Measurements from ENCODE around the gene FRY. TPM values are rescaled to one million over a fixed set of nuclear protein-coding genes. Genes with fewer than 3 reads are reported as not detected.

Gene FRY
- polyA plus RNA-seq, 5 donors = 40.2 to 50.3 (median 42.2) TPM

DNA sequence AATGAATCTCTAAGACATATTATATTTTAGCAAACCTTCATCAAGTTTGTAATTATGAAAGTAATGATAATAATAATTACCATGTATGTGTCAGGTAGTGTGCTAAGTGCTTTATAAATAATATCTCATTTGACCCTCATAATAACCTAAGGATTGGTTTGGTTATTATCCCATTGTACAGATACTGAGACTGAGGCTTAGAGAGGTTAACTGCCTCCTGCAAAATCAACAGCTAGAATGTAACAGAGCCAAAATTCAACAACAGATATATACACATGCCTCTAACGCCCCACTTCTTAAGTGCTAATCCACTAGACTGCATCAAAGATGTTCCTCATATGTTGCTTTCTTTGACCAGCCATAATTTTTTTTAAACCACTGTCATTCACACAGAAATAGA lies 142.8 kb downstream of the FRY start:
- DNase-seq = no peak

- DNase-seq = no peak
Measured at GRCh38 chr13:32175307-32175706, 143.7 kb downstream of the FRY start.

DNA sequence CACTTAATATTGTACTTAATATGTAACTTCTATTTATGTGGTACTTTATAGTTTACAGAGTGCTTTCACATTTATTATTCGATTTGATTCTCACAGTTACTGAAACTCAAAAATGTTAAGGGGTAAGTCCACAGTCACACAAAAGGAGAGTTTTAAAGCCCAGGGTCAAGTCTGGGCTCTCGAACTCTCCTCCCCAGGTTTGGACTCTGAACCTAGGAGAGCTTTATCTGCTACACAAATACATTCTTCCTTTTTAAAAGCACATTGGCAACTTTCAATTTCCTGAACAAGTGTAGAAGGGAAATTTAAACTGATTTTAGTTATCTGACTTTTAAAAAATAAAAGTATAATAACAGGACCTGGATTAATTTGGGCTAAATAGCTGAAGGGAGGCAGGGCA lies 144.4 kb downstream of the FRY start:
- no peak for DNase-seq

DNA sequence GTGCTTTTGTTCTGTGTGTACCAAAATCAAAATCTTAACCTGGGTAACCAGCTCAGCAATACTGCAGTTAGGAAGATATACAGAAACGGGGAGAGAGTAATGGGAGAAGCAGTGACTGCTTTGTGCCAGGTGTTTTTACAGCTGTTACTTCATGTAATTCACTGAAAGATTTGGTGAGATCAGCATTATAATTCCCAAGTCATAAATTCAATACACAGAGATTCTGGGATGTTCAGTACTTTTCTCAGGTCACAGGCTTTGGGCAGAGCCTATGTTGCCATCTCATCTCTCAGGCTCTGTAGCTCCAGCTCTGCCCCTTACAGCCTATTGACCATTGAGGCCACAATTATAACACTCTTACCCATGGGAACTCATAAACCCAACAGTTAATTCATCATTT lies 145.1 kb downstream of the FRY start:
- DNase-seq = no peak

DNA sequence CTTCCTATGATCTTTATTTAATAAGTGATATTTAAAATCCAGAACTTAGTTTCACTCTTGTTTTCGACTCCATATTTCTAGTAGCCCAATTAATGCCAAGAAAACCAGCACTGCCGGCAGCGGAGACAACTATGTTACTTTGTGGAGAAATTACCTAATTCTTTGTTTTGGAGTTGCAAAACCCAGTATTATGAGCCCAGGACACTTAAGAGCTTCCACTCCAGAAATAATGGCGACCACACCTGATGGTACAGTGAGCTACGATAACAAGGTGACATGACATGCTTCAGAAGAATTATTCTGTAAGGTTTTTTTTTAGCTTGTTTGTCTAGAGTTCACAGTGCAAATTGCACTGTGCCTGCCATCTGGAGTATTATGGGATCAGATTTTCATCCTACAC lies 147.2 kb downstream of the FRY start:
- no peak for DNase-seq

- no peak for DNase-seq
Measured at GRCh38 chr13:32179708-32180107, 148.1 kb downstream of the FRY start.

DNA sequence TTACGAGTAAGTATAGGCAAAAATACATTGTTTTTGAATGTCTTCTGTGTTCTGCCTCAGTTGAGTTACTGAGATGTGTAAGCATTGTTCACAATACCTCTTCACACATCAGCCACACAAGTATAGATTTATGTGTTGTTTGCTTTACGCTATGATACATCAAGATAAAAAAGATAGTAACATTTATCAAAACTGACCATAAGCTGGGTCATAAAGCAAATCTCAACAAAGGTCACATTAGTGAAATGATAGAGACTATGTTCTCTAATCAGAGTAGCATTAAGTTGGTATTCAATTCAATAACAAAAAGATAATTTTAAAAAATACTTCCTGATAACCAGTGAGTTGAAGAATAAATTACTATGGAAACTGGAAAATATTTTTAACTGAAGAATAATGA lies 156.1 kb downstream of the FRY start:
- DNase-seq = no peak

DNA sequence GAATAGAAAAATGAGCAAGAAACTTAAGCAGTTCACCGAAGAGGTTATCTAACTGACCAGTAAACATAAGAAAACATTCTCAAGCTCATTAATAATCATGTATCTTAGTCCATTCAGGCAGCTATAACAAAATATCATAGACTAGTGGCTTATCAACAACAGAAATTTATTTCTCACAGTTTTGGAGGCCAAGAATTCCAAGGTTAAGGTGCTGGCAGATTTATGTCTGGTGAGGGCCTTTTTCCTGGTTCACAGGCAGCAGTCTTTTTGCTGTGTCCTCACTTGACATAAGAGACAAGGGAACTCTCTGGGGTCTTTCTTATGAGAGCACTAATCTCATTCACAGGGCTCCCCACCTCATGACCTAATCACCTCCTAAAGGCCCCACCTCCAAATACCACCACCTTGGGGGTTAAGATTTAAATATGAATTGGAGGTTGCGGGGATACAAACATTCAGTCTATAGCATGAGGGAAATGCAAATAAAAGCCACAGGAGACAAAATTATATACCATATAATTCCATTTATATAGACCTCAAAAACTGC lies 160.0 kb downstream of the FRY start:
- no peak for DNase-seq

- DNase-seq = no peak
Measured at GRCh38 chr13:32195713-32196112, 164.1 kb downstream of the FRY start.

- DNase-seq = no peak
Measured at GRCh38 chr13:32199168-32199567, 167.6 kb downstream of the FRY start.

DNA sequence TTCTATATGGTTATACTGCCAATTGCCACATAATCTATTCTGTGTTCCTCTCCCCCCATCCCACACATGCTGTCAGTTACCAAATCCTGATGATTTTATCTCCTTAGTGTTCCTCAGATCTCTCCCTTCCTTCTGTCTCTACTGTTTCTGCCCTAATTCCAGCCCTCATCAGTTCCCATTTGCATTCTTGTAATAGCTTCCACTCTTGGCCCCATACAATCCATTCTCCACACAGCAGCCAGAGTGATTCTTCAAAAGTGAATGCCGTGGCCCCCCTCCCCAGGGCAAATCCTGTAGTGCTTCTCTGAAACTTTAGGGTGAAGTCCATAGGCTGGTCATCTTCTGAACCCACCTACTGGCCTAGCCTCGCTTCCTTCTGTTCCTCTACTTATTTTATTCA lies 169.2 kb downstream of the FRY start:
- DNase-seq = no peak

GRCh38 chr13:32201809-32202208 lies 170.2 kb downstream of the FRY start:
- DNase-seq = no peak

GRCh38 chr13:32202268-32202667 lies 170.7 kb downstream of the FRY start:
- DNase-seq = no peak

DNA sequence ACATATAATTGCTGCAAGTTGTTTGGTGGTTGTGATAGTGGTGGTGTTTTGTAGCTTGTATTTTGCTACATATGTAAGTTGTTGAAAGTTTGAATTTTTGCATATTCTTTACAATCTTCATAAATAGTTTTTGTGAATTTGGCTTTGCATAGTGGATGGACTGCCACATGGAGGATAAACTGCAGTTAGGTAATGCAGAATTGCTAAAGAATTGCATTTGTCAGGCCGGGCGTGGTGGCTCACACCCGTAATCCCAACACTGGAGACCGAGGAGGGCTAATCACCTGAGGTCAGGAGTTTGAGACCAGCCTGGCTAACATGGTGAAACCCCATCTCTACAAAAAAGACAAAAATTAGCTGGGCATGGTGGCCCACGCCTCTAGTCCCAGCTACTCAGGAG lies 171.6 kb downstream of the FRY start:
- no peak for DNase-seq

DNA sequence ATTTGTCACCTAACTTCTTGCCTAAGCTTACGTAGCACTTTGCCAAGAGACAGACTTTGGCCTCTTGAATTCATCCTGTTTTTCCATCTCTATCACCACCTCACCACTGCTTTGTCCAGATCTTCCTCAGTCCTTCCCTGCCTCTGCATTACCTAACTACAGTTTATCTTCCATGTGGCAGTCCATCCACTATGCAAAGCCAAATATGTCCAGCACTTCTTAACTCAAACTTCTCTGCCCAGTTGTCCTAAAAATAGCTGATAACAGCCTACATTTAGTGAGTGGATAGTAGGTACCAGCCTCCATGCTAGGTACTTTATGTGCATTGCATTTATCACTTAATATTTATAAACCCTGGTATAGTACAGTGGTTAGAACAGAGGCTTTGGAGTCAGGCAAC lies 172.2 kb downstream of the FRY start:
- DNase-seq = no peak

DNA sequence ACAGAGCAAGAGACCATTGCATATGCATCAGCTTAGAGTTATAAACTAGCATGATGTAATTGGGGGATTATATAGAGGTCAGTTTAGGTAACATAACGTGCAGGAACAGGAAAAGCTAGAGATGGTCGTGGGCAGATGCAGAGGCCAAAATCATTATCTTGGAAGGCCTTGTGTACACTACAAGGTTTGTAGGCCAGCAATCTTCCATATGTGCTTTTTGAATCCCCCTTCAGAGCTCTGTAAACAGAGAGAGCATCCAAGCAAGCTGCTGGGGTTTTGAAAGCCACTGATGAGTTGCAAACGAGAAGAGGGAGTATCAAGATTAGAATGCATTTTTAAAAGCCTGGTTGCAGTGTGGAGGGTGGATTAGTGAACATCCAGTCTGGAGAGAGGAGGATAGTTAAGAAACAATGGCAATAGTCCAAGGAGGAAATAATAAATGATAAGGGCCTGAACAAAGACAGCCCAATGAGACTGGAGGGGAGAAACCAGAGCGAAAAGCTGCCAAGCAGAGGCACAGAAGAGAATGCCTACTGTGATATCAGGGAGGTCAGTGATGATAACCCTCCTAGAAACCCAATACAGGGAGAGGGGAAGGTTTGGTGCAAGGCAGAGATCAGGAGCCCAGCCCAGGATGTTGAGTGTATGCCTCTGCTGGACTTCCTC lies 174.0 kb downstream of the FRY start:
- peak; percentile 25 to 45 for DNase-seq

GRCh38 chr13:32206097-32206740 lies 174.6 kb downstream of the FRY start:
- DNase-seq = peak in 1 of 2 donors; percentile 2

- no peak for DNase-seq
Measured at GRCh38 chr13:32208860-32209259, 177.3 kb downstream of the FRY start.

DNA sequence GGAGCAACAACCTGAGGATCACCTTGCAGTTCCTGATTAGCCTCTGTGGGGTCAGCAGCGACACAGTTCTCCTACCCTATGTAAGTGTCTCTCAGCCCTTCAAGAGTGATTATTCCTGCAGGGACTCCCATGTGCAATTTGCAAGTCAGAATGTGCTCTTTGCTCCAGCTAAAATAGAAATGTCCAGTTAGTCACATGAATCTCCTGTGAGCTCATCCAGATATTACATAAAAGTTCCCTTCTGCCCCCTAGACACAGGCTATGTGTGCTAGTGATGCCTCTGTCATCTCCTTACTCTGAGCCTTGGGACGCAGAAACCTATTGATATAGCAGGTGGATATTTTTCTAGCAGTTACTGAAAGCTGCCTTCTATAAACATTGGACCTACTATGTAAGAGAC lies 178.1 kb downstream of the FRY start:
- no peak for DNase-seq

DNA sequence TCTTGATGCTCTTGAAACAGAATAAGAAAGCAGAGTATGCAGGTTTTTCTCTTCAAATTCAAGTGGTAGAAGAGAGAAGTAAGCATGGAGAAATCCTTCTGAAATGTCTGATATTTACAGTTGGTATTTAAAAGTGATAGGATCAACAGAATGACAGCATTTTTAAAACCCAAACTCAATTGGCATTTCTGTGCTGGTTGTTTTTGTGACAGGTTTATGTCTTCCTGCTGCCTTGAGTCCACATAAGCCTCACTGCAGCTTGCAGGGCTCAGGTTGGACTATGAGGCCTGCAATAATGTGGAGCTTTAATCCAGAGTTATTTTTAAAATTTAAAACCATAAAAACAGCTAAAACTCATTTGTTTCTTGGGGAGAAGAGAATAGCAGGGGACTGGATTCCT lies 178.5 kb downstream of the FRY start:
- DNase-seq = no peak

DNA sequence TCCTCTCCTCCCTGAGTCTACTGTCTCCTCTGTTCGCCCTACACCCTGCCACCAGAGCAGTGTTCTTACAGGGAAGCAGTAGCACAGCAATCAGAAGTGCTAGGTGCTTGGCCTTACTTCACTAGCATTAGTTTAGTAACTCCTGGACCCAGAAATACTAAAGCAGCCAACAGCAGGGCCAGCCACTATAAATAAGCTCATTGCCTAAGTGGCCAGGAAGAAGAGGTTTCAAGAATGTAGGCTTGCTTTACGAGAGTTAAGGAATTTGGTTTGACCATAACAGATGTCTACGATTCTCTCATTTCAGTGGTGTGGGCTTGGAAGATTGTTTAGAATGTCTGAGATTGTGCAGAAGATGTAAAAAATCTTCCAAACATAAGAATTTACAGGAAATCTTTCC lies 180.2 kb downstream of the FRY start:
- no peak for DNase-seq

- DNase-seq = no peak
Measured at GRCh38 chr13:32212421-32212820, 180.8 kb downstream of the FRY start.

DNA sequence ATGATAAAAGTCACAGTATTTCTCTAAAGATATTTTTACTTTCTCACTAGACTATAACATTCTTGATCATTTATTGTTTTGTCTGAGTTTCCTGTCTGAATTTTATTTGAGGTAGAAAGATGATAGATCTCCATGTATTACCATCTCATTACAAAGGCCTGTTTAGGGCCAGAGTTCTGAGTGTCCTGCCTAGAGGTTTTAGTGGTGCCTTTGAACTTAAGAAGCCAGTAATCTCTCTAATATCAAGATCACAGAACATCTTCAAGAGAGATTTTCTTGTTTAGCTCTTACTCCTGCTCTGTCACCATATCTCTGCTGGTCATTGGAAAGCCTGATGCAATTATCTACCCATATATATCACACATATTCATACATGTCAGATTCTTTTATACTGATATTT lies 182.1 kb downstream of the FRY start:
- no peak for DNase-seq

- no peak for DNase-seq
Measured at GRCh38 chr13:32214071-32214470, 182.5 kb downstream of the FRY start.
